GM19193 (cell line): ENCODE results near the gene SLFN14.

Experiments
- POLR2A ChIP-seq: IDR thresholded peaks from 4 replicates; pipeline ENCODE4 v1.6.1; 2011; ENCODE audit not compliant: insufficient read depth, insufficient read length; ENCODE audit errors: extremely low read depth

SLFN14 gene

DNA sequence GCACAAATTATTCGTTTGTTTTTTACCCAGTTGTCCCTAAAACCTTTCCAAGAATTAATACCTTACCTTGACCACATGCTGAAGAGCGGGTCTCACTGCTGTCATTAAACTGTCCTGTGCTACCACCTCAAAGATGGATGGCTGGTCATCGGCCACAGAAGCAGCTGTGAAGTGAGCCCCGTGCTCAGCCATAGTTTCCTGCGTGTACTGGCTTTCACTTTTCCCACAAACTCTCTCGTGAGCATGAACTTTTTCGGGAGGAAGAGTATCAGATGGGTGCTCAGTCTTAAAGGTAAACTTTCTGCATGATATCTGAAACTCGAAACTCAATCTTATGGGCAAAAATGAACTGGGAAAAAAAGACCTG, 17.2 kb upstream of the SLFN14 start:
- TF ChIP-seq POLR2A: no peak

DNA sequence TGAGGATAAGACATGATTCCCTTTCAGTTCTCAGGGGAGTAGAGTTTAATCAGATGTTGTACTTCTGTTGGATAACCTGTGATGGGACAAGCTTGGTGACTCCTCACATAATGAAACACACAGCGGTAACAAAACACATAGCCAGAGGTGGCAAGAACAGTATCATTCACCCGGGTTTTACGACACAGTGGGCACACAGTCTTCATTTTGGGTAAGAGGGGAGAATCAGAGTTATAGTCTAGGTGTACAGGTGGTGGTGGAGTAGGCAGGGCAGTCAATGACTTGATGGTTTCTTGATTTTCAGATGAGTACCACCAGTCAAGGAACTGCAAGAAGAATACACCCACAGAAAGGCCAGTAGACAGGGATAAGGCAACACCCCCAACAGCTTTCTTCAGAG, 15.1 kb upstream of the SLFN14 start:
- TF ChIP-seq POLR2A: no peak

DNA sequence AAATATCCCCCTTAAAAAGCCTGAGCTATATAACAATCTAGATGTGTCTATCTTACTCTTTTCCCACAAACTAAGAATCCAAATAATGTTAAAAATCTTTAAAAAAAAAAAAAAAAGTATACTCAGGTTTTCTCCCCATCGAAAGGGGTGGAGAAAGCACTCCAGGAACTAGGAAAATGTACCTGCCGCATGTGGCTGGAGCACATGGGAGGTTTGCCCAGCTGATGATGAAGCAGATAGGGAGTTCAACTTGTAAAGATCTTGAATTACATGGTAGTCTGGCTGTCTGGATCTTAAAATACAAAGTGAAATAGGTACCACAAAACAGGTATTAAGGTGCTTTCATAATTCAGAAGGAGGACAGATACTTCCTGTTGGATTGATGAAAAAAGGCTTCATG, 8.8 kb upstream of the SLFN14 start:
- TF ChIP-seq POLR2A: no peak

DNA sequence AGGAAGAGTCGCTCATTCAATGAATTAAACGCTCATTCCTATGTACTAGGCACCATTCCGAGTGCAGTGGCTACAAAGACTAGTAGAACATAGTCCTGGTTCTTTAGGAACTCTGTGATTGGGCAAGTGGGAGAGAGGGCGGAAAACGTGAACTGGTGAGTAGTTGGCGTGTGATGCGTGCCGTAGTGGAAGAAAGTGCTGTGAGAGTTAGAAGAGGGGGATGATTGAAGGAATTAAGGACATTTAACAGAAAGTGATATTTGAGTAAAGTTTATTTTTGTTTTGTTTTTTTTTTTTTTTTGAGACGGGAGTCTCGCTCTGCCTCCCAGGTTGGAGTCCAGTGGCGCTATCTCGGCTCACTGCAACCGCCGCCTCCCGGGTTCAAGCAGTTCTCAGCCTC, 7.9 kb upstream of the SLFN14 start:
- no peak for TF ChIP-seq POLR2A

DNA sequence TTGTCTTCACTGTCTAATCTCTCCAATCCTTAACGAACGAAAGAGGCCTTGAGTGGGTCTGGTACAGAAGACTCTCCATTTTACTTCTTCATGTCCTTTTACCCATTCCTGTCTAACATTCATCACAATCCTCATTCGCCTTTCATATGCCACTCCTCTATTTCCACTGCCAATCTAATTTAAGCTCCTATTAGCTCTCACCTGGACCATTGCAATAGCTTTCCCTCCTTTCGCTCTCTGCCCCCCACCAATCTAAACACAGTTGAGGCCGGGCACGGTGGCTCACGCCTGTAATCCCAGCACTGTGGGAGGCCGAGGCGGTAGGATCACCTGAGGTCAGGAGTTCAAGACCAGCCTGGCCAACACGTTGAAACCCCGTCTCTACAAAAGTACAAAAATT, 6.3 kb upstream of the SLFN14 start:
- TF ChIP-seq POLR2A: no peak

DNA sequence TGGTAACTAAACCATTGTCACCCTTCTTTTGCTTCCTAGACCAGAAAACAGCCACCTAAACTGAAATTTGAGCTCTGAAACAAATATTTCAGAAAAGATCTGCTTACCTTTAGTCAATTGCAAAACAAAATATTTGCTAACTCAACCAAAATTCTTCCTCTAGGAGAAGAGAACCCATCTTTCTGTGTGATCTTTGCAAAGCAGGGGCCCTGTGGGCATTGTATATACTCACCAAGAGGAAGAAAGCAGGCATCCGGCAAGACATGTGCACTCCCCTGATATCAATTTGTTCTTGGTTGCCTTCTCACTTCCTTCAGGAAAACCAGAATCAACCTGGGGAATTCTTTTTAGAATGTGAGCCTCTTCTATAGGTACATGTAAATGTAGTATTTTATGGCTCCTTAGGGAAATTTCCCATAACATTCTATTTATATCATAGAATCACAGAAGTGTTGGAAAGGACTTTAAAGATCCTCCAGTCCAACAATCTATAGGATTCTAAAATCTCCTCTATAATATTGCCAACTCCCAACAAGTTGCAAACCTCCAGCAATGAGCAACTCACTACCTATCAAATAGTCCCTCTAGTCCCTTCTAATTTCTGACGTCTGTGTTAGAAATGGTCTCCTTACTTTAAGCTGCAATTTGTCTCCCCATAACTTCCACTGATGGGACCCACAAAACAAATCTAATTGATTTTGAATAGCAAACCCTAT, 966 bp downstream of the SLFN14 start:
- TF ChIP-seq POLR2A: no peak

DNA sequence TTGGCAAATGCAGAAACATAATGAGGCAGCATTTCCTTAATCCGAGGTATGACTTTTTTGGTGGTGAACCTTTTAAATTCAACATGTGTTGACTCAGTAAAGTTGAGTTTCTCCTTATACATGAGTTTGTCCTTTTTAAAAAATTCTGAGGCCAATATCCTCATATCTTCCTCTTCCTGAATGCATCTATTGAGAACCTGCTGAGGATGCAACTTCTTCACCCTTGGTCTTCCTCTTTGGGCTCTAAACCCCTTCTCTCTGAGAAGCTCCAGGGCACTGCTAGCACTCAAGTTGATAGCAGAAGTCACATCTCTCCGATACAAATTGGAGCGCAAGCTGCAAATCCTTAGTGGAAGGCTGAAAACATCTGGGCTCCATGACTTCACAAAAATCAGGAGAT, 3.3 kb downstream of the SLFN14 start:
- no peak for TF ChIP-seq POLR2A

DNA sequence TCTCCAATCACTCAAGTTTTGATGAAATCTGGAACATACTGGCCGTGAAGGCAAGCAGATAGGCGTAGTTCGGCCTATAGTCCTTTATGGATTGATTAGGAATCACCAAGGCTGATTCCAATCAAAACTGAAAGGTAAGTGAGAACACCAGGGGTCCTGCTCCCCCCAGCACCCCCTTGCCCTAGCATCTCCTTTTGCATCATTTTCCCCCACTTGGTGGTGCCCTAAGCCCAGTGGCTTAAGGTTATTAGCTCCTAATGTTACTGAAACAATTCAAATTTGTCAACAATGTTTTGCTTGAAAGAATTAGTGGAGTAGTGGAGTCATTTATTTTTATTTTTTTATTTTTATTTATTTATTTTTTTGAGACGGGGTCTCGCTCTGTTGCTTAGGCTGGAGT, 4.9 kb downstream of the SLFN14 start:
- no peak for TF ChIP-seq POLR2A

DNA sequence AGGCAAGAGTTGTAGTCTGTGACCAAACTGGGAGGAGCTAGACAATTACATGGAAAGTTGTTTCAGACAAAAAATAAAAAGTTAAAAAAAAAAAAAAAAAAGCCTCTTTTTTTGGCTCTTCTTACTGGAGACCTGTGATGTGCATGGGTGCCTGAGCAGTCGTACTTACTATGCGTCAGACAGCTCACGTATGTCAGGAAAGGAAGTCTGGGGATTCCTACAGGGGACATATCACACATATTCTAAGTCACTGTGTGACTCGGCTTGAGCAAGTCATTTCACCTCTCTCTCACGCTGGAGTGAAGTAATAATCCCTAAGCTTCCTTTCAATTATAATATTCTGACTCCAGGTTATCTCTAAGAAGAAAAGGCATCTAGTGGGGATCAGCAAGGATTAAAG, 6.0 kb downstream of the SLFN14 start:
- TF ChIP-seq POLR2A: no peak

DNA sequence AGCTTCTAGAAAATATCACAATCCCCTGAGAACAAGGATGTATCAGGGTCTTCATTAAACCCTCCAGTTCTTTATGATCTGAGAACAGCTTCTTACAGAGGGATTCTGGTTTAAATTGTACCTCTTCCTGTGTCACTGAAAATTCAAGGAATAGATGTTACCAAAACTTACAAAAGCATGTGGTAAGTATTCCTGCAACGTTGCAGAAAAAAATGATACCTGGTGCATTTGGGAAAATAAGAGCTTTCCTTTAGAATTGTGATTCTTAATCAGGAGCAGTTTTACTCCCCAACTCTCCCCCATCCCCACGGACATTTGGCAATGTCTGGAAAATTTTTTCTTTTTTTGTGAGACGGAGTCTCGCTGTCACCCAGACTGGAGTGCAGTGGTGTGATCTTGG, 7.3 kb downstream of the SLFN14 start:
- TF ChIP-seq POLR2A: no peak

DNA sequence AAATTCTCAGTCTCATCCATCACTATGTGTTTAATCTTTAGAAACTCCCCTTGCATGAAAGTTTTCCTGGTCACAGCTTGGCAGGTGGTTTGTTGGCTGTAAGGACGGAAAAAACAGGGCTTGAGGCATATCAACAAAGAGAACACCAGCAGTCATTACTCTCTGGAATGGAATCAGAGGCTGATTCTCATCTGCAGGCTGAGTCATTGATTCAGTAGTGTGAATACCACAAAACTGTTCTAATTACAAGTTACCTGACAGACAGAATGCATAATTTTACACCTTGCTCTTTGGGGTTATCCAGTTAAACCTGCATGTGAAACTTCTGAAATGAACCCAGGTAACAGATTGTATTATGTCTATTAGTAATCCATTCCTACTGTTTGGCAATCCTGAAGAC, 11.6 kb downstream of the SLFN14 start:
- TF ChIP-seq POLR2A: no peak

DNA sequence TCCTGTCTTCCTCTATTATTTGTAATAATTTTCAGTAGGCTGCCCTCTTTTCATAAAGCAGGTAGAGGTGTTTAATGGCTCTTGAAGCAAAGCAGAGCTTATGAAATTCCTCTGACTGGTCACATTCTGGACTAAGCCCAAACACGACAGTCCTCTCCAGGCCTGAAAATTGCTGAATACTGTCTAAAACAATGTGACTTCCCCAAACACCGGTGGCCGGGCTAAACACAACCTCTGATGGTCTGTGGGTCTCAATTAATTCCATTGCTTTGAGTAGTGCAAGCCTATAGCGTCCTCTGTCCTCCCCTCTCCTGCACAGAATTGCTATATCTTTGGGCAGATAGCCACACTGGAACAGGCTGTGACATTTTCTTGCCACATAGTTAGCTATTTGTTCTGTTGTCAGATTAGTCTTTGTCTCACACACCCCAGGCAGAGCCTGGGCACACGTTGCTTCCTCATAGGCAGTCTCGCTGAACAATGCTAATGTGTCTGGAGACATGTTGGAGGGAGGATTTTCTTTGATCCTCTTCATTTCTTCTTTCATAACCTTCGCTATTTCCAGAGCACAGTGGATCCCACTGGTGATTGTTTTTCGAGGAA, 12.3 kb downstream of the SLFN14 start:
- TF ChIP-seq POLR2A: no peak

DNA sequence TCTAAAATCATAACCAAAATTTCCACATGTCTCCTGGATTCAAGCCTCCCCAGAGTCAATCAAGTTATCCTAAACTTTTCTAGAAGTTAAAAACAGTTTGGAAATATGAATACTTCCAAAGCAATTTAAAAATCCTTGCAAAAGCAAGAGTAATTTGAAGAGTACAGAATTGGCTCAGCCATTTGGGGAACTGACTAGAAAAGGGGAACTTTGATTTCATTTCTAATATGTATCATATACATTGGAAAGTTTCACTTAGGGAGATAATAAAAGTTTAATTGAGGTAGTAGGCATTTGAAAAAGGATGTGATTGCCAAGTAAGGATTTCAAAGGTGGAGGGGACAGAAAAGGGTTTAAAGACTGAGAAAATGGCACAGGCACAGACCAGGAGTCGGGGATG, 14.1 kb downstream of the SLFN14 start:
- TF ChIP-seq POLR2A: no peak

DNA sequence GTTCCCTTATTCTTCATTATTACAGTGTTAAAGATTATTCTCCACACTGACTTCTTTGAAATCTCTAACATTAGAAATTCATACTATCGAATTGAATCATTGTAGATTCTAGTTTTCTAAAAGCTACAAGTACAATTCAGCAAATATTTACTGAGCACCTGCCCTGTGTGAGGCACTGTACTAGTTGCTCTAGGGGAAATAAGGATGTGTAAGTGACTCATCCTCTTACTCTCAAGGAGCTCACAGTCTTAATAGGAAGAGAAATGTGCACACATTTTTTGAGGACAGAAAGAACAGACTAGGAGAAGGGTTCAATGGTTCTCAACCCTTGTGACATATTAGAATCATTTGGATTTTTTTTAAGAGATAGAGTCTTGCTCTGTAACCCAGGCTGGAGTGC, 15.5 kb downstream of the SLFN14 start:
- no peak for TF ChIP-seq POLR2A

DNA sequence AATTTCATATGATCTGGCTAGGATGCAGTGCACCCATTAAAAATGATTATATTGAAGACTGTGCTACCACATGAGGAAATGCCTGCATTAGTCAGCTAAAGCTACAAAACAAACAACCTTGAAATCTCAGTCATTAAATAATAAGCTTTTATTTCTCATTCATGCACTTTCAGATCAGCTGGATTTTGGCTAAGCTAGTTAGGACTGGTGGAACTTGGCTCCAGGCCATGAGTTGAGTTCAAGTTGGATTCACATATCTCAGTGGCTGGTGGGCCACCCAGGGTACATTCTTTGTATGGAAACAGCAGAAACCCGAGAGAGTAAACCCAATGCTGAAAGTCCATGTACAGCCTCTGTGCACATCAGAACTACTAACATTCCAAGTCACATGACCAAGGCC, 16.8 kb downstream of the SLFN14 start:
- no peak for TF ChIP-seq POLR2A

DNA sequence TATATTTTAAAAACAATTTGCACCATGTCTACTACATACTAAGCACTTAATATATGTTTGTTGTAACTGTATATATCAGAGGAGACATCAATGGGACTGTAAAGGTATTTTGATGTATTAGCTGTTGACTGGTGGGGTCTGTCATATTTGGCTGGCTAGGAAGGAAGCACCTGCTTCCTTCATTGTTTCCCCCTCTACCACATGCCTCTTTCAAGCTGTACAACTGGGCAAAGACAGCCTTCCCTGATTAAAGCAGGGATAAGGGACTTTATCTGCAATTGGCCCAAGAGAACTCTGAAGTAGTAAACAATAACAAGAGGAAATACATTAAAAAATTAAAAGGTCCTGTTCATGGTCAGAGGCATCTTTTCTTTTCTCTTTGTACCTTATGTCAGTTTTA, 17.6 kb downstream of the SLFN14 start:
- no peak for TF ChIP-seq POLR2A

DNA sequence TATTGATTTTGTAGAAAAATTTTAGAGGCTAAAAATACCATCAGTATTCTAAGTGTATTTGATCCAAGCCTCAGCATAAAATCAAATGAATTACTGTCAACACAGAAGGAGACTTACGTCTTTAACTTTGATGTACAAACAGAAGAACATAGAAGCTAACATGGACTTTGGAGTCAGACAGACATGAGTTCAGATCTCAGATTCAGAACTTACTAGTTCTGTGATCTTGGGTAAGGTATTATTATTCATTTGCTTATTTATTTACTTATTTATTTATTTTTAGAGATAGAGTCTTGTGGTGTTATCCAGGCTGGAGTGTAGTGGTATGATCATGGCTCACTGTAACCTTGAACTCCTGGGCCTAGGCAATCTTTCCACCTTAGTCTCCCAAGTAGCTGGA, 19.2 kb downstream of the SLFN14 start:
- TF ChIP-seq POLR2A: no peak
